NCI-H460 (cell line): ENCODE results near the gene ZNF441. TPM values are rescaled to one million over a fixed set of nuclear protein-coding genes. Genes with fewer than 3 reads are reported as not detected.
"Not testable (repeated sequence)": the region's sequence is repeated elsewhere in the genome, so short reads cannot be mapped to it uniquely, and the experiment has no call there.

Experiments used
- DNase-seq: peaks from one replicate; pipeline ENCODE4 v3.0.0-alpha.2; 2016; ENCODE audit warnings: low read depth; ENCODE audit errors: extremely low read depth
- polyA plus RNA-seq: library from polyadenylated mRNA; depleted of rRNA; stranded (reverse); fragments of >200 nt; gene quantifications from 2 replicates; pipeline ENCODE4 v1.2.3, GENCODE V29; 2014; cell fraction: nucleus; rRNA removed
- total RNA-seq: library from RNA; depleted of rRNA; stranded (reverse); fragments of >200 nt; shearing (Covaris generic); gene quantifications from 2 replicates; pipeline ENCODE4 v1.2.3, GENCODE V29; 2014; rRNA removed

ZNF441 gene
- total RNA-seq: not detected in 2 replicates
- polyA plus RNA-seq: not detected in 2 replicates

DNA sequence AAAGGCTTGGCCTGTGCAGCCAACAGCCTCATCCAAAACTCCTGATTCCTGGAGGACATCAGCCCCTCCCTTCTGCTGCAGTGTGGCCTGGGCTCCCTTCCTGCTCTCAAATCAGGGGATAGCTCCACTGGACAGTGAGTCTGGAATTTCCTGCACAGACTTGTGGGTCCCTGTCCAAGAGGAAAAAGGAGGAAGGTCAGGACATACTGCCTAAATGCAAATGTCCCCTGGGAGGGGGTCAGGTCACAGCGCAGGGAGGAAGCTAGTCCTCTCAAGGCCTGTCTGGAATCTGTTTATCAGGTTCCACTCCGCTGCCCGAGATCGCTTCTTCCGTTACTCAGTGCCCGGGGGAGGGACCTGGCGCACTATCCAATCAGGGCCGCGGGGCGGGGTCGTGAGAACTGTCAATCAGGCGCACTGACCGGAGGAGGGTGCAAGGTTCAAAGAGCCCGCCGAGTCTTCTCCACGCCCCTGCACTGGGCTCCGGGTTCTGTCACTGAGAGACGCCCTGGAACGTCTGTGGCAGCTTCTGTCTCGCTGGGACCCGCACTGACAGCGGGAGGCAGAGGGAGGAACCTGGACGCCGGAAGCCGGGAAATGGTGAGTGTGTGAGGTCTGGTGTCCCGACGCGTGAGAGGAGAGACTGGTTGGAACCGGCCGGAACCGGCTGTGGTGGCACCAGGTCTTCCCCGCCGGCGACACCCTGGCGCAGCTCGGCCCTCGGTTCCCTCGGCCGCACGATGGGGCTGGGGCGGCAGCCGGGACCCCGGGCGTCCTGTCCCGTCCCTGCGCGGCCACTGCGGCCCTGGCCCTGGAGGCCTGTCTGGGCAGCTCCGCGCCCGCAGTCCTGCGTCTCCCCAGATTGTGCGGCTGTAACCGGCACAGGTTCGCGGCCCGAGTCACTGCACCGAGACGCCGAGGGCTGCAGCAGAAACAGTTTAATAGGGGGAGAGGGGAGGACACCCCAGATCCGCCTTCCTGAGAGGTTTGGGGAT is at the start of gene ZNF441:
ZNF441 (plus strand) TSS at position 404 of the 995 bp plus-strand sequence; CDS start at position 598, 194 bp downstream.
- DNase-seq: no peak

- no peak for DNase-seq
These were observed 45.1 kb upstream of the ZNF441 start for GRCh38 chr19:11721681-11722080.

- no peak for DNase-seq
These were observed 44.4 kb upstream of the ZNF441 start for GRCh38 chr19:11722414-11722813.

- no peak for DNase-seq
These were observed 37.2 kb upstream of the ZNF441 start for GRCh38 chr19:11729586-11729985.

- no peak for DNase-seq
These were observed 31.4 kb upstream of the ZNF441 start for GRCh38 chr19:11735375-11735774.

DNA sequence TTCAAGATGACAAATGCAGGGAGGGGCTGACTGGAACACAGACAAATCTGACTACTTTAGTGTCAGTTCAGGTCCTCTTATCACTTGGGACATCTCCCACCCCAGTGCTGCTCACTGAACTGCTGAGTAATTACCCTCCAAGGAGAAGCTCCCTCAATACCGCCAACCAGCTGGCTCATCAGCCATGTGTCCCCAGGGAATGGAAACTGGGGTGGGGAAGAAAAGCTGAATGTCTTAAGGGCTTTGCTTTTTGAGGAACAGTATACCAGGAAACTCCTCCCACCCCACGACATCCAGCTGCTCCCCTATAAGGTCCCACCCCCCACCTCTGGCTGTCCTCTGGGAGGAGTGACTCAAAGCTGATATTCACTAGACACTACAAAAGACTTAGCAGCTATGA is 30.1 kb upstream of the ZNF441 start:
- no peak for DNase-seq

GRCh38 chr19:11737964-11738745 is 28.6 kb upstream of the ZNF441 start:
- DNase-seq: no peak

GRCh38 chr19:11738746-11739620 is 27.8 kb upstream of the ZNF441 start, which contains the start of gene ZNF823:
ZNF823 (minus strand) TSS chr19:11738946; CDS start chr19:11738819, 127 bp downstream.
- peak; percentile 32 for DNase-seq

DNA sequence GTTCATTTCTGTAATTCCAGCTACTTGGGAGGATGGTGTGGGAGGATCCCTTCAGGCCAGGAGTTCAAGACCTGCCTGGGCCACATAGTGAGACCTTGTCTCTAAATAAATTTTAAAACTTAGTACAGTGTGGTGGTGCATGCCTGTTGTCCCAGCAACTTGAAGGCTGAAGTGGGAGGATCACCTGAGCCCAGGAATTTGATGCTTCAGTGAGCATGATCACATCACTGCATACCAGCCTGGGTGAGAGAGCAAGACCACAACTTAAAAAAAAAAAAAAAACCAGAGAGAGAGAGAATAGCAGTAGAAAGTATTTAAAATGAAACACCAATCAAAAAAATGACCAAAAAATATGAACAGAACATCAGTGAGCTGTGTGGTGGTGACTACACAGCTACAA is 20.9 kb upstream of the ZNF441 start:
- no peak for DNase-seq

GRCh38 chr19:11747277-11747676 is 19.5 kb upstream of the ZNF441 start:
- no peak for DNase-seq

- no peak for DNase-seq
These were observed 17.0 kb upstream of the ZNF441 start for GRCh38 chr19:11749751-11750150.

GRCh38 chr19:11752244-11752736 is 14.5 kb upstream of the ZNF441 start:
- no peak for DNase-seq

DNA sequence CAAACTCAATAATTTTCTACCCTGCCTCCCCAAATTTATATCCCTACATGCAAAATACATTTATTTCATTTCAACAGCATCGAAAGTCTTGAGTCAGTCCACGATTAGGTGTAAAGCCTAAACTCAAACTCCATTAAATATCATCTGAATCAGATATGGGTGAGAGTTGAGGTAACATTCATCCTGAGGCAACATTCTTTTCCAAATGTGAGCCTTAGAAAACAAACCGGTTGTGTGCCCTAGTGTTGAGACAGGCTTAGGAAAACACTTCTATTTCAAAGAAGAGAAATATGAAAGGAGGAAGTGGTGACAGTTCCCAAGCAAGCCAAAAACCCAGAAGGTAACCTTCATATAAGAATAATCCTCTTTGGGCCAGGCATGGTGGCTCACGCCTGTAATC is 12.1 kb upstream of the ZNF441 start:
- no peak for DNase-seq

DNA sequence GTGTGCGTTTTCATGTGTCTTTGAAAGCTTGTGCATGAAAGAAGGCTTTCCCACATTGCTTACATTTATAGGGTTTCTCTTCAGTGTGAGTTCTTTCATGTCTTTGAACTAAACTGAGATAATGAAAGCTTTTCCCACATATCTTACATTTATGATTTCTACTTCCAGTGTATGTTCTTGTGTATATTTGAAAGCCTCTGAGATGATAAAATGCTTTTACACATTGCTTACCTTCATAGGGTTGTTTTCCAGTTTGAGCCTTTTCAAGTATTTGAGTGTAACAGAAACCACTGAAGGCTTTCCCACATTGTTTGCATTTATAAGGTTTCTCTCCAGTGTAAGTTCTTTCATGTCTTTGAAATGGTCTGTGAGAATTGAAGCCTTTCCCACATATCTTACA is 9.8 kb upstream of the ZNF441 start:
- DNase-seq: no peak

- DNase-seq: no peak
These were observed 7.0 kb upstream of the ZNF441 start for GRCh38 chr19:11759805-11760204.

- no peak for DNase-seq
These were observed 3.7 kb upstream of the ZNF441 start for GRCh38 chr19:11763117-11763516.

DNA sequence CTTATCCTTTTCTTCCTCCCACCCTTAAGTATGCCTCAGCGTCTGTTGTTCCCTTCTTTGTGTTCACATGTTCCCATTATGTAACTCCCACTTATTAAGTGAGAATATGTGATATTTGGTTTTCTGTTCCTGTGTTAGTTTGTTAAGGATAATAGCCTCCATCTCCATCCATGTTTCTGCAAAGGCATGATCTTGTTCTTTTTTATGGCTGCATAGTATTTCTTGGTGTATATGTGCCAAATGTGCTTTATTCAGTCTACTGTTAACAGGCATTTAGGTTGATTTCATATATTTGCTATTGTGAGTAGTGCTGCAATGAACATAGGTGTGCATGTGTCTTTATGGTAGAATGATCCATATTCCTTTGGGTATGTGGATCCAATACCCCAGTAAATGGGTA is 3.2 kb upstream of the ZNF441 start:
- DNase-seq: no peak

DNA sequence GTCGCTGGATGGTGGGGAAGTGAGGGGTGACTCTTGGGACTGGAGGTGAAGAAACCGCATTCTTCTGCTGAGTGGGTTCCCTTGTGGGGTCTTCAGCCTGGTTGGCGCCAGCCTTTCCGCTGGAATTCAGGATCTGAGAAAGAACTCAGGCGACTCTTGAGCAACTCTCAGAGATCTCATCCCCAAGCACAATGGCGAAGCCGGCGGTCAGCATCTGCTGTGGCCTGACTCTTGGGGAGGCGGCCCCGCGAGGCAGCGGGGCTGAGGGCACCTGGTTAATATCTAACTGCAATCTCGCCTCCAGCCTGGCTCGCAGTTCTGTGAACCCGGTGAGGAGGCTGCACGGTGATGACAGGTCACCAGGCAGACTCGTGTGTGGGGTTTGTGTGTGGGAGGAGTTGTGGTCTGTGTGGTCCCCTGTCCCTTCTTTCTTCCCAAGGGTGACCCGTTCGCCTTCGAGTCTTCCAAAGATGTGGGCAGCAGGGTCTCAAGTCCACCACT is 883 bp downstream of the ZNF441 start:
- DNase-seq: no peak

DNA sequence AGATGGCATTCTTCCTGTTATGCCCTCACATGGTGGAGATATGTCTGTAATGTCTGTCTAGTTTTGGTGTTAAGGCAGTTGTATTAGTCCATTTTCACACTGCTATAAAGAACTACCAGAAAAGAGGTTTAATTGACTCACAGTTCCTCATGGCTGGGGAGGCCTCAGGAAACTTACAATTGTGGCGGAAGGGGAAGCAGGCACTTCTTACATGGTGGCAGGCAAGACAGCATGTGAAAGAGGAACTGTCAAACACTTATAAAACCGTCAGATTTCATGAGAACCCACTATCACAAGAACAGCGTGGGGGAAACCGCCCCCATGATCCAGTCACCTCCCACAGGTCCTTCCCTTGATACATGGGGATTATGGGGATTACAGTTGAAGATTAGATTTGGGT is 3.2 kb downstream of the ZNF441 start:
- DNase-seq: no peak

DNA sequence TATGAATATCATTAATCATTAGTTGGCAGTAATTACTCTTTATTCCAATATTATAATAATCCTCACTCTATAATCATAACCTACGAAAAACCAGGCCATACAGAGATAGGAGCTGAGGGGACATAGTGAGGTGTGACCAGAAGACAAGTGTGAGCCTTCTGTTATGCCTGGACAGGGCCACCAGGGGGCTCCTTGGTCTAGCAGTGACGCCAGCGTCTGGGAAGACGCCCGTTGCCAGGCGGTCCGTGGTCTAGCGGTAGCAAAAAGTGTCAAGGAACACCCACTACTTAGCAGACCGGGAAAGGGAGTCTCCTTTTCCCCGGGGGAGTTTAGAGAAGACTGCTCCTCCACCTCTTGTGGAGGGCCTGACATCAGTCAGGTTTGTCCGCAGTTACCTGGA is 4.7 kb downstream of the ZNF441 start:
- not testable (repeated sequence) for DNase-seq
